Measurements from ENCODE around the gene HDAC4.

DNA sequence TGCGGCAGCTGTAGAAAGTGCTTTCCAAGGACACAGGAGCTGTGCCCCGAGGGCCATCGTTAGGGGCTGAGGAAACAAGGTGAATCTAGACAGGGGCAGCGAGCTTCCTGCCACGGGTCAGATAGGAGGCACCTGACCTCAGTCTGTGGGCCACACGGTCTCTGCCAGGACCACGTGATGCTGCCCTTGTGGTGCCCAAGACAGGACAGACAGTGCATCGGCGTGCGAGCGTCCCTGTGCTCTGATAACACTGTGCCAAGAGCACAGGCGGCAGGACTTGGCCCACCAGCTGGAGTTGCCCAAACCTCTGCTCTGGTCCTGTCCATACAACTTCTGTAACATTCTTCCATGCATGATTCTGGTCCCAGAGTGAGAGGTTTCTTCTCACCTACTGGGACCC, 327.6 kb downstream of the HDAC4 start:
- TF ChIP-seq, protein P1, sequence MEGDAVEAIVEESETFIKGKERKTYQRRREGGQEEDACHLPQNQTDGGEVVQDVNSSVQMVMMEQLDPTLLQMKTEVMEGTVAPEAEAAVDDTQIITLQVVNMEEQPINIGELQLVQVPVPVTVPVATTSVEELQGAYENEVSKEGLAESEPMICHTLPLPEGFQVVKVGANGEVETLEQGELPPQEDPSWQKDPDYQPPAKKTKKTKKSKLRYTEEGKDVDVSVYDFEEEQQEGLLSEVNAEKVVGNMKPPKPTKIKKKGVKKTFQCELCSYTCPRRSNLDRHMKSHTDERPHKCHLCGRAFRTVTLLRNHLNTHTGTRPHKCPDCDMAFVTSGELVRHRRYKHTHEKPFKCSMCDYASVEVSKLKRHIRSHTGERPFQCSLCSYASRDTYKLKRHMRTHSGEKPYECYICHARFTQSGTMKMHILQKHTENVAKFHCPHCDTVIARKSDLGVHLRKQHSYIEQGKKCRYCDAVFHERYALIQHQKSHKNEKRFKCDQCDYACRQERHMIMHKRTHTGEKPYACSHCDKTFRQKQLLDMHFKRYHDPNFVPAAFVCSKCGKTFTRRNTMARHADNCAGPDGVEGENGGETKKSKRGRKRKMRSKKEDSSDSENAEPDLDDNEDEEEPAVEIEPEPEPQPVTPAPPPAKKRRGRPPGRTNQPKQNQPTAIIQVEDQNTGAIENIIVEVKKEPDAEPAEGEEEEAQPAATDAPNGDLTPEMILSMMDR (IDR thresholded peaks at IDR 0.05) = no peak
- TF ChIP-seq POLR2AphosphoS5 (IDR thresholded peaks at IDR 0.05) = no peak
- no peak for TF ChIP-seq POLR2A (IDR thresholded peaks at IDR 0.05)
- no peak for TF ChIP-seq EP300 (IDR thresholded peaks at IDR 0.05)

Measured in stomach (tissue), 4 donors.